GM18519 (cell line): ENCODE data around the gene SLC29A2.
"Not testable (repeated sequence)": the region's sequence is repeated elsewhere in the genome, so short reads cannot be mapped to it uniquely, and the experiment has no call there.

Experiments
- ATAC-seq: cut with Tn5 transposase; IDR thresholded peaks from one replicate; pipeline ENCODE4 v1.9.1; 2021; ENCODE audit warnings: mild to moderate bottlenecking, moderate library complexity; ENCODE audit not compliant: unreplicated experiment, low FRiP score

The SLC29A2 gene

DNA sequence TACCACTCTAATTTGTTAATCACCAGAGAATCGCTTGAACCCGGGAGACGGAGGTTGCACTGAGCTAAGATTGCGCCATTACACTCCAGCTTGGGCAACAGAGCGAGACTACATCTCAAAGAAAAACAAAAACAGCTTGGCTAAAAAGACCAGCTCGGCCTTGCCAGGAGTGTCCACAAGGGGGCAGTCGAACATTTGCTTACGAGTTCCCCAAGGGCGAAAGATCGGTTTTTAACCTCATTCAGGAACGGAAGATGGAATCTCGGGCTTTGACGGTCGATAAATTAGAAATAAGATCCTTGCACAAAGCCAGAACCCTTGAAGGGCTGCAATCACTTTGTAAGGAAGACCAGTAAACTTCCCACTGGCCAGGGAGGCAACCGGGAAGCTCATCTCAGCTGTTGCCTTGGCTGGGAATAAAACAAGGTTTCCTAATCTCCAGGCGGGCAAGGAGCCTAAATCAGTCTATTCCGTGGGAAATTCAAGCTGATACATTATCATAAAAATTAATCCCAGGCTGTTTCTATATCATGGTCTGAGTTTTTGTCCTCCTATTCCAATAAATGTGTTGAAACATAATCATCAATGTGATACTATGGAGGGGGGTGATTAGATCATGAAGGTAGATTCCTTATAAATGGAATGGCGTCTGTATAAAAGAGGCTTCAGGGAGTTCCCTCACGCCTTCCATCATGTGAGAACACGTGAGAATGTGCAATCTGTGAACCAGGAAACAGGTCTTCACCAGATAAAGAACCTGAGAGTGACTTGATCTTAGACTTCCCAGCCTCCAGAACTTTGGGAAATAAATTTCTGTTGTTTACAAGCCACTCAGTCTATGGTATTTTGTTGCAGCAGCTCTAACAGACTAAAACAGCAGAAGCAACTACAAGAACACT, 14.9 kb upstream of the SLC29A2 start:
- ATAC-seq = no peak

DNA sequence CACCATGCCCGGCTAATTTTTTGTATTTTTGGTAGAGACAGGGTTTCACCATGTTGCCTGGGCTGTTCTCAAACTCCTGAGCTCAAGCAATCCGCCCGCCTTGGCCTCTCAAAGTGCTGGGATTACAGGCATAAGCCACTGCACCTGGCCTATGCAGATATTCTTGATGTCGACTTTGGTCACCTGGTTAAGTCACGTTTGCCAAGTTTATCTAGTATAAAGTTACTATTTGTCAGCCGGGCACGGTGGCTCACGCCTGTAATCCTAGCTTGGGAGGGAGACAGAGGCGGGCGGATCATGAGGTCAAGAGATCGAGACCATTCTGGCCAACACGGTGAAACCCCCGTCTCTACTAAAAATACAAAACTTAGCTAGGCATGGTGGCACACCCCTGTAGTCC, 12.8 kb upstream of the SLC29A2 start:
- ATAC-seq = not testable (repeated sequence)

DNA sequence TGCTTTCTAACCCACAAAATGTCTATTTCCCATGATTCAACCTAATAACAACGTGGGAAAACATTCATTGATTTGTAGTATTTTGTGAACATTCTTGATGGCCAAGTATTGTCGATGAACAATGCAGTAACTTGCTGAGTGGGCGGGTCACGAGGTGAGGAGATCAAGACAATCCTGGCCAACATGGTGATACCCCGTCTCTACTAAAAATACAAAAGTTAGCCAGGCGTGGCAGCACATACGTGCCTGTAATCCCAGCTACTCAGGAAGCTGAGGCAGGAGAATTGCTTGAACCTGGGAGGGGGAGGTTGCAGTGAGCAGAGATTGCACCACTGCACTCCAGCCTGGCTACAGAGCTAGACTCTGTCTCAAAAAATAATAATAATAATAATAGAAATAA, 8.7 kb upstream of the SLC29A2 start:
- not testable (repeated sequence) for ATAC-seq

DNA sequence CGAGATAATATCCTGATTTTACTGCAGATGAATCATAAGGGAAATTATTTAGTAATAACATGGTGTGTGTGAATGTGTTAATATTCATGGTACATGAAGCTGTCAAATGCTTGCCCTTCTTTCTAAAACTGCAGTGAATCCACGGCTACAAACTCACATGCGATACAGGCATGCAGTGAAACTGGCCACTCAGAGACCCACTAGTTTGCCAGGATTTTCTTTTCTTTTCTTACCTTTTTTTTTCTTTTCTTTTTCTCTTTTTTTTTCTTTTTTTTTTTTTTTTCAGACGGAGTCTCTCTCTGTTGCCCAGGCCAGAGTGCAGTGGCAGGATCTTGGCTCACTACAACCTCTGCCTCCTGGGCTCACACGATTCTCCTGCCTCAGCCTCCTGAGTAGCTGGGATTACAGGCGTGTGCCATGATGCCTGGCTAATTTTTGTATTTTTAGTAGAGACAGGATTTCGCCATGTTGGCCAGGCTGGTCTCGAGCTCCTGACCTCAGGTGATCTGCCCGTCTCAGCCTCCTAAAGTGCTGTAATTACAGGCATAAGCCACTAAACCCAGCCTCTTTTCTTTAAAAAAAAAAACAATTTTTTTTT, 2.2 kb upstream of the SLC29A2 start:
- not testable (repeated sequence) for ATAC-seq

- no peak for ATAC-seq
Observed at GRCh38 chr11:66373265-66373664, 1.7 kb upstream of the SLC29A2 start.

DNA sequence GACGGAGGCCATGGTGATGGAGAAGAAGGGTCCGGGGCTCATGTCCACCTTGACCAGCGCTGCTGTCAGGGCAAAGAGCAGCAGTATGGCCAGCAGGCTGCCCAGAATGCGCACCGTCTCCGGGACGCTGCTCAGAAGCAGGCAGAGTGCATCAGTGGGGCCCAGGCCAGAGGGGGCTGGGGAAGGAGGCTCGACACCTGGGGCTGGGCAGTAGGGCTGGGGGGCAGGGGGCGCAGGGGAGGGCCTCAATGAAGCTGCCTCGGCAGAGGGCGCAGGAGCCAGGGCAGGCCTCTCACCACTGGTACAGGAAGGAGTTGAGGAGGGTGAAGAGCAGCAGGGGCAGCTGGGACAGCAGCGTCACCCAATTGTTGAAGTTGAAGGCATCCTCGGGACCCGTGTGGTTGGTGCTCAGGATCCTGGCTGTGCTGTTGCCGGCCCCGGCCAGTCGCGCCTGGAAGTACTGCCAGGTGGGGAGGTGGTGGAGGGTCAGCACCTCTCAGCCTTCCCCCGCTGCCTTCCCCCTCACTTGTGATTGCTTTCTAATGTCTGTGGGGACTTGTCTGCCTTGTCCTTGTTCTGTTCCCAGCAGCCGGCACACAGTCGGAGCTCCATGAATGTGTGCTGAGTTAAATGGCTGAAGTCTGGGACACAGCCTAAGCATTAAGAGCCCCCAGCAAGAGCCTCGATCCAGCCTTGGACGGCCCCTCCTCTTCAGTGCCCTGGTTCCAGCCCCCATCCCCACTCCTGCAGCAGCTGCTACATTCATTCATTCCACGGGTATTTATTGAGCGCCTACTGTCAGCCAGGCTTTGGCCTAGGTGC, 2.3 kb downstream of the SLC29A2 start:
- ATAC-seq = no peak

- no peak for ATAC-seq
Observed at GRCh38 chr11:66368484-66368883, 3.1 kb downstream of the SLC29A2 start.

GRCh38 chr11:66367561-66368312, 3.8 kb downstream of the SLC29A2 start:
- ATAC-seq = no peak

- no peak for ATAC-seq
Observed at GRCh38 chr11:66366844-66367477, 4.6 kb downstream of the SLC29A2 start.

DNA sequence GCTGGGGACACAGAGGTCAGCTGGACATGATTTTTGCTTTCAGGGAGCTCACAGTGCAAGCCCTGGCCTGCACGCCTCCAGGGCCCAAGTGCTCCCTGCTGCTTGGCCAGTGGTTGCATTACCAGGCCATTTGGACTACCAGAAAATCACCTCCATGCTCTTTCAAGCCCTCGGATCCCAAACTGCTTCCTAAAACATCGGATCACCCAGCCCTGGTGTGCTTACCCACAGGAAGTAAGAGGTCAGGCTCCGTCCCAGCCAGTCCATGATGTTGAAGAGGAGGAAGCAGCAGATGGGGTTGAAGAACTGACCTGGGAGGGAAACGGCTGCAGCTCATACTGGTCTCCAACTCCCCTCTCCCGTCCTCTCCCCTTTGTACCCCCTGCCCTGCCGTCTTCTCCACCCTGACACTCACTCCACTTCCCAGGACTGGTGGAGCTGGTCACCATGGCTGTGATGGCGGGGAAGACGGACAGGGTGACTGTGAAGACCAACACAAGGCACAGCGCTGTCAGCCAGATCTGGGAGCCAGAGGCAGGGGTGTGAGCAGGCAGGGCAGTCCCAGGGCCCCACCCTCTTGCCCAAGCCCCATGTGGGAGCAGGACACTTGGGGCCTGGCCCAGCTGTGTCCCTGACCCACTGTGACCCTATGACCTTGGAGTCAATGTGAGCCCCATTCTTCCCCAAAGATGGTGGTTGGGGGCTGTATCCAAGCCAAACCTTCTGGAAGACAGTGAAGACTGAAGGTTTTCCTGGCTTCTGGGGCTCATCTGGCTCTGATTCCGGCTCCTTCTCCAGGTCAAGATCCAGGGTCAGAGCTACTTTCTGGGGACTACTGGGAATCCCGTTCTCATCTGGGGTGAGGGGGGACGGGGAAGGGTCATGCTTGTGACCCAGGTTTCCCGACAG, 5.6 kb downstream of the SLC29A2 start:
- no peak for ATAC-seq

DNA sequence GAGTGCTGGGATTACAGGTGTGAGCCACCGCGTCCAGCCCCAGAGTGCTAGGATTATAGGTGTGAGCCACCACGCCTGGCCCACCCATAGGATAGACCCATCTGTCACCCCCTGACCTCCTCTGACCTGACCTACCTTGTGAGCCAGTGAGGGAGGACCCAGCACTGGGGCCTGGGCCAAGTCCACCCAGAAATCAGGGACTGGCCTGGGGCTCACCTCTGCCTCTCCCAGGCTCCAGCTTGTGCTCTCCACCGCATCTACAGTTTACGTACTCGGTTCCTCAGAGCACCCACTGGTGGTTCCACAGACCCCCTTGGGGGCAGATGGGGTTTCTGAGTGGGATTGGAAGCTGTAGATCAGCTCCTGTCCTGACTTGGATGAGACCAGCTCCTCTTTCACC, 6.4 kb downstream of the SLC29A2 start:
- no peak for ATAC-seq

DNA sequence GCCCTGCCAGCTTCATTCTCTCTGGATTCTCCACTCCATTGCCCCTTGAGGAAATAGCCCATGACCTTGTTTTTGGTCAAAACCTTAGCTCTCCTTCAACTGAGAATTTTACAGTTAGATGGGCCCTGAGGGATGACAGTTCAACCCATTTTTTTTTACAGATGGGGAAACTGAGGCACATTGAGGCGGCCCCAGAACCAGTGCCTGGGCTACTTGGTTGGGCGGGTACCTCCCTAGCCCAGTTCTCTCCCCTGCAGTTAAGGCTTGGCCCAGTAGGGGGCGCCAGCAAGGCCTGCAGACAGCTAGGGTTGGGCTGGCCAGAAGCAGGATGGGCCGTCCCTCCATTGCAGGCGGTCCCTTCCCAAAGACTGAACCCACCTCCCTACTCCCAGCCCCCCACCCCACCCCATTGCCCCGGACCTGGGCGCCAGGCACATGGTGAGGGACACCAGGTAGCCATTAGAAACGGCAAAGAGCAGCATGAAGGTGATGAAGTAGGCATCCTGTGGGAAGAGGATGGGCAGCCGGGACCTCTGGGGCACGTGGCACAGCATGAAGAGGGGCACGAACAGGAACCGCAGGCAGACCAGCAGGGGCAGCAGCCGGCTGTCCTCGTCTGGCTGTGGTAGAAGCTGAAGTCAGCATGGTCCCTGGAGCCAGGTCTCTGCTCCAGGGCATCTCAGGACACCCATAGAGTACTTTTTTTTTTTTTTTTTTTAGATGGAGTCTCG, 7.6 kb downstream of the SLC29A2 start:
- ATAC-seq = no peak

DNA sequence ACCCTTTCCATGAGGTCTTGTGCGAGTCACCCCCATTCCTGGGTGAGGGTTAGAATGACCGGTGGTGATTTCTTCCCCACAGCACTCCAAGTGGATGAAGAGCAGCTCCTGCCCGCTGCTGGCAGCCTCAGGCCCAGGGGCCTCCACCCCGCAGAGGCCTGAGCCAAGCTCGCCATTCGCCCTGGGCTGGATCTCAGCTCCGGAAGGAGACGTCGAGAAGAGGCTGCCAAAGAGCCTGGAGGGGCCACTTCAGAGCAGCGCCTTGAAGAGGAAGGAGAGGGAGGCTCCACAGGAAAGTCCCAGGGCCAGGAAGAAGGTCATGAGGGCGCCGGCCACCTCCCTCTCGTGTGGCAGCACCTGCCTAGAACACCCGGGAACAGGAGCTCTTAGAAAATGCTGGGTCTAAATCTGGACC, 8.4 kb downstream of the SLC29A2 start:
- ATAC-seq = no peak

DNA sequence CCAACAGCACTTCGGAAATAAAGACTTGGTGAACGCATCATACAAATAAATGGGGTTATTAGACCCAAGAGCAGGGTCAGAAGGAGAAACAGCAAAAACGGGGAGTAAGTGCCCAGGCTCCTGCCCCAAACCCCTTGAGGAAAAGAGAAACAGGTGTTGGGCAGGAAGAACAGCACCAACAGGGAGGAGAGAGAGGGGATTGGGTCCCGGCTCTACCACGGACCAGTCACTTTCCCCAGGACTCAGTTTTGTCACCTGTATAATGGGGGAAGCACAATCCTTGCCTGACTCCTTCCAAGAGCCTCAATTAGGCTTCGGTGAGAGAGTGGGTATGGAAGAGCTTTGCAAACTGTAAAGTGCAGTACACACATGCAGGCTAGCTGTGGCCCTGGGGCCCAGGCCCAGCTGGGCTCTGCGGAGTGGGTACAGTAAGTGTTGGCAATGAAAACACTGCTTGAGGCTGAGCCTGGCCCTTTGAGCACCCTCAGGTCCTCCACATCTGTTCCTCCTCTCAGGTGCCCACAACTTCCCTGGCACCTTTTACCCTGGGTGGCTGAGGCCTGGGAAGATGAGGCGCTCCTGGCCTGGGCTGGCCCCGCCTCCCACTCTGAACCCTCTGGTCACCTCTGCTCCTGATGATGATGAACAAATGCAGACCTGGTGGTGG, 8.9 kb downstream of the SLC29A2 start:
- no peak for ATAC-seq

DNA sequence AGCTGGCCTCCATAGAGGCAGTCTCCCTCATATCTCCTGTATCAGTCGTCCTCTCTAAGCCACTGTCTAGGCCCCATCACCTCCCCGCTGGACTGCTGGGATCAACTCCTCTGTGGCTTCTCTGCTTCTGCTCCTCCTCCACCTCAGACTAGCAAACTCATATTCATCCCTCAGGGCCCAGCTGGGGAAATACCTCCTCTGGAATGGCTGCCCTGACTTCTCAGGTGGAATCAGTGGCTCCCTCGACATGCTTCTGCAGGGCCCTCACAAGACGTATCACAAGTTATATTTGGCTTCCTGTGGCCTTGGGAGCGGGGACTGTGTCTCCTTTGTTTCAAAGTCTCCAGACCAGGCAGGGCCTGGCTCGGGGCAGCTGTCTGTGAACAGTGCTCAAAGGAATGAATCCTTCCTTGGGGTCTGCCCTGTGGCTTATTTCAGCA, 10.0 kb downstream of the SLC29A2 start:
- ATAC-seq = no peak

DNA sequence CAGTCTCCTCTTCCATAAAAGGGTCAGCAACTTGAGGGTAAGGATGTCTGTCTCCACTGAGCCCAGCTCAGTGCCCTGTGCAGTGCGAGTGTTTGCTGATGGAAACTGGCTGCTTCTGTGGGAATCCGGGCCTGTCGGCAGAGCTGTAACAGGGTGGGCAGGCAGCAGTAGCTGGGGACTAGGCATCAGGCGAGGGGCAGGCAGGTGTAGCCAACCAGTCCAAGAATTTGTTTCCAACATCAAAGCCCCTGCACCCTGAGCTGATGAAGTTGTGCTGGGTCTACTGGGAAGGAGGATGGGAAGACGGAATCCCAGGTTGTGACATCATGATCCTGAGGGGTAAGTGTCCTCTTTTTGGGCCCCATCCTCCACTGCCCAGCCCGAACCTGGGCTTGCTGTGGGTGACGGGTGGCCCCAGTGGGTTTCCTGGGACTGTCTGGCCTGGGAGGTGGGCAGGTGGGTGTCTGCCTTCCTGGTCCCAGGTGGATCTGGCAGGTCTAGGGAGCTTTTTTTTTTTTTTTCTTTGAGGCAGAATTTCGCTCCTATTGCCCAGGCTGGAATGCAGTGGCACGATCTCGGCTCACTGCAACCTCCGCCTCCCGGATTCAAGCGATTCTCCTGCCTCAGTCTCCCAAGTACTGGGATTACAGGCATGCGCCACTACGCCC, 11.0 kb downstream of the SLC29A2 start:
- ATAC-seq = no peak

- no peak for ATAC-seq
Observed at GRCh38 chr11:66359662-66360087, 11.9 kb downstream of the SLC29A2 start.
